Measurements from ENCODE around the gene EHMT1. TPM values are rescaled to one million over a fixed set of nuclear protein-coding genes. Genes with fewer than 3 reads are reported as not detected.

EHMT1 gene
- polyA plus RNA-seq, 3 donors = 19.7 to 42.1 (median 40.3) TPM

DNA sequence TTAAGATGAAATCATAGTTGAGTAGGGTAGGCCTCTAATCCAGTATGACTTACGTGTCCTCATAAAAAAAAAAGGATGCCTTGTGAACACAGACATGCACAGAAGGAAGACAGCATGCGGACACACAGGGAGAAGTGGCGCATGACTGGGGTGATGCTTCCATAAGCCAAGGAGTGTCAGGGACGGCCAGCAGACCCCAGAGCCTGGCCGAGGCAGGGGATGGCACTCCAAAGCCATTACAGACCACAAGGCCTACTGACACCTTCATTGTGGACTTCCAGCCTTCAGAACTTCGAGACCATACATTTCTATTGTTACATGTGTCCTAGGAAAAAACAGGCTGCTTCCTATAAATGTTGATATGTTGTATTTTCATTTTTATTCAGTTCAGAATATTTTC lies 19.9 kb downstream of the EHMT1 start:
- H3K27ac ChIP-seq (ENCODE audit: low read depth, low read length) = no peak overlapping the region
- WGBS, 3 donors = 85 to 98% (median 89%) methylated on average over 6 of the region's 6 CpGs

DNA sequence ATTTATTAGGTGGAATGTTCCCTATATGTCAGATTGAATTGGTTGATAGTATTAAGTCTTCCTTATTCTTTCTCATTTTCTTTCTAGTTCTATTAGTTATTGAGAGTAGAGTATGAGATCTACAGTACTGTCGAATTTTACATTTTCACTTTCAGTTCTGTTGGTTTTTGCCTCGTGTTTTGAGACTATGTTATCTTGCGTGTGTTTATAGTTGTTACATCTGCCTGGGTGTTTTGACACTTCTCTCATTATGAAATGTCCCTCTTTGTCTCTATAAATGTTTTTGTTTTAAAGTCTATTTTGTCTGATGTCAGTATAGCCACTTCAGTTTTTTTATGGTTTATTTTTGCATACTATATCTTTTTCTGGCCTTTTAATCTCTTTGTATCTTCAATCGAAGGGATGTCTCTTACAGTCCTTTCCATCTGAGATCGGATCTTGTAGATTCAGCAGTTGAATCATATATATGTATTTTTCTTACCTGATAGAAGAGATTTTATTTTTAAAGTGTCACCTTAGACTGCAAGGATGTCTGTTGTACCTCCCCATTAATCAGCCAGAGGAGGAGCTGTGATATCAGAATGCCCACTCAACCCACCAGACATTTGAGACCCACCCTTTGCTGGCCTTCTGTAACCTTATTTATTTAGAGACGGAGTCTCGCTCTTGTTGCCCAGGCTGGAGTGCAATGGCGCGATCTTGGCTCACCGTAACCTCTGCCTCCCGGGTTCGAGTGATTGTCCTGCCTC lies 20.7 kb downstream of the EHMT1 start:
- H3K27ac ChIP-seq (ENCODE audit: low read depth, low read length) = no peak overlapping the region
- 62 to 83% (median 66%) methylated on average over 12 of the region's 12 CpGs for WGBS, 3 donors

DNA sequence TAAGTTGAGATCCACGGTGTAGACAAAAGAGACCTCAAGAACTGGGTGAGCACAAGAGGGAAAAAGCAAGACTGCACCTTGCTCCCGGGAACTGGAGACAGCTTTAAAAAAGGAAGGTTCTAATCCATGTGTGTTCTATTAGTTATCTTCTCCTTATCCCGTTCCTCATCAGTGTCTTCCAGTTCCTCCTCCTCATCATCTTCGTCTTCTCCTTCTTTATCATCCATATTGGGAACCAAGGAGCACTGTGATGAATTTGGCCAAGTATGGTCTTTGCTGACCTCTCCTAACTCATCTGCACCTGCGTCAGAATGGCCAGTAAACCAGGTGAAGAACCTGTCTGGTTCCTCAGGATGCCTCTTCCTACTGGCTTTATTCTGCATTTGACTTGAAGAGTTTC lies 22.1 kb downstream of the EHMT1 start:
- 90 to 99% (median 96%) methylated on average over 5 of the region's 5 CpGs for WGBS, 3 donors
- H3K27ac ChIP-seq (ENCODE audit: low read depth, low read length) = no peak overlapping the region

DNA sequence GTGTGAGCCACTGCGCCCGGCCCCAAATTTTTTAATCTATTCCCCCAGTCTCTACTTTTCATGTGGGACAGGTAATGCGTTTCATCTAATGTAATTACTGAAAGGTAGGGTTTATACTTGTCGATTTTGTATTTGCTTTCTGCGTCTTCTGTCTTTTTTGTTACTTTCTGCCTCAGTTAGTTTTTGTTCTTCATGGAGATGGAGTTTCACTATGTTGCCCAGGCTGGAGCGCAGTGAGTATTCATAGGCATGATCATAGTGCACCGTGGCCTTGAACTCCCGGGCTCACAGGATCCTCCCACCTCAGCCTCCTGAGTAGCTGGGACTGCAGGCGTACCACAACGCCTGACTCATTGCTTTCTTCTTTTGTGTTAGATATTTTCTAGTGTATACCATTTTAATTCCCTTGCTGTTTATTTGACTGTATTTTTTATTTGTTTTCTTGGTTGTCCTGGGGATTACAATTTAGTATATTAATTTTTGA lies 23.4 kb downstream of the EHMT1 start:
- WGBS, 3 donors = 93 to 97% (median 95%) methylated on average over 10 of the region's 10 CpGs
- no peak overlapping the region for H3K27ac ChIP-seq (ENCODE audit: low read depth, low read length)

DNA sequence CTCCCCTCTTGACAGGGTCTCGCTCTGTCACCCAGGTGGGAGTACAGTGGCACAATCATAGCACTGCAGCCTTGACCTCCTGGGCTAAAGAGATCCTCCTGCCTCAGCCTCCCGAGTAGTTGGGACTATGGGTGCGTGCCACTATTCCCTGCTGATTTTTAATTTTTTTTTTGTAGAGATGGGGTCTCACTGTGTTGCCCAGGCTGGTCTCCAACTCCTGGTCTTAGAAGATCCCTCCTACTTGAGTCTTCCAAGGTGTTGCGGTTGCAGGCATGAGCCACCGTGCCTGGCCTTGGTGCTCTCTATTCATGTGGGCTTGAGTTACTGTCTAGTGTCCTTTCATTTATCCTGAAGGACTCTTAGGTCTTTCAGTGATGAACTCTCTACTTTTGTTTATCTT lies 24.1 kb downstream of the EHMT1 start:
- WGBS, 3 donors = 96 to 99% (median 97%) methylated on average over 5 of the region's 5 CpGs
- no peak overlapping the region for H3K27ac ChIP-seq (ENCODE audit: low read depth, low read length)

DNA sequence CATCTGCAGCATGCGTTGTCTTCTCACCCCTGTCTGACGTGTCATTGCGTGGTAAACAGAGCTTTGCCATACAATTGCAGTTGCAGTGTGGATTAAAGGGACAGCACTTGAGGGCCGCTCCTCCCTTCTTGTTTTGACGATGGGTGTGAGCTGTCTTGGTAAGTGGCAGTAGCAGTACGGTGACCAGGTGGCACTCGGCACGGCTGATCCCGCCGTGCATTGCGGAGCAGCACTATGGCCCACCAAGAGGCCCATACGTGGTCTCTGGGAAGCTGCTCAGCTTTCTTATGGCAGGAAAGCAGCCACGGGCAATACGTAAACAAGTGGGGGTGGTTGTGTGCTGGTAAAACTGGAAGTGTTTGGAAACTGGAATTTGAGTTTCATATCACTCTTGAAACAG lies 25.1 kb downstream of the EHMT1 start:
- no peak overlapping the region for H3K27ac ChIP-seq (ENCODE audit: low read depth, low read length)
- WGBS, 3 donors = 87 to 95% (median 92%) methylated on average over 14 of the region's 14 CpGs

DNA sequence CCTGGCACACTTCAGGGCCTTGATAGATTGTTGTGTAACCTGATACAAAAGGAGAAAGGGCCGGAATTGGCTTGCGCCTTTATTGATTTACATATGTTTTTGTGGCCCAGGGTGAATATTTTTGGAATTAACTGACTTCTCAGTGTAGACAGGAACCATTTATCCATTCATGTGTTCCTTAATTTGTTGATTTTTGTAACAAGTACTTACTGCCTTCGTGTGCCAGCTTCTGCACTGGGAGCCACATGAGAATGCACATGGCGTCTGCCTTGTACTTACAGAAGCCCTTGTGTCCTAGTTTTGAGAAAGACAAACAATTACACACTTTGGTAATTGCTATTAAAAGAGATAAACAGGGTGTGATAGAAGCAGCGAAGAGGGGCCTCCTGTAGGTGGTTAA lies 26.4 kb downstream of the EHMT1 start:
- 74 to 95% (median 95%) methylated on average over 5 of the region's 5 CpGs for WGBS, 3 donors

DNA sequence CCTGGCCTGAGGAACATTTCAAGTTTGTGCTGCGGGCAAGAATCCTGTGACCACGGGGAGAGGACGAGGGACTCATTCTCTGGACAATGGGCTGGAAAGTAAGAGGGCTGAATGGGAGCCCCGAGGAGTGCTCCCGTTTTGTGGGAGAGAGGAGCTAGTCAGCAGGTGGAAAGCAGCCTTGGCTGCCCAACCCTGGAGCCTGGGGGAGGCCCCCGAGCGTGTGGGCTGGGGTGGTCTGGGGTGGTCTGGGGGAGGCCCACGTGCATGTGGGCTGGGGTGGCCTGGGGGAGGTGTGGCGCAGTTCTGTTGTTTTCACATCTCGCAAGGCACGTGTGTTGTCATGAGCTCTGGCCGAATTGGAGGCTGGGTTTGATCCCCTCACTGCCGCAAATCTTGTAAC lies 27.5 kb downstream of the EHMT1 start:
- no peak overlapping the region for H3K27ac ChIP-seq (ENCODE audit: low read depth, low read length)
- WGBS, 3 donors = 84 to 89% (median 88%) methylated on average over 13 of the region's 13 CpGs

More for the DNA sequence above, 26.4 kb downstream of the EHMT1 start:
- H3K27ac ChIP-seq (ENCODE audit: low read depth, low read length) = no peak overlapping the region

DNA sequence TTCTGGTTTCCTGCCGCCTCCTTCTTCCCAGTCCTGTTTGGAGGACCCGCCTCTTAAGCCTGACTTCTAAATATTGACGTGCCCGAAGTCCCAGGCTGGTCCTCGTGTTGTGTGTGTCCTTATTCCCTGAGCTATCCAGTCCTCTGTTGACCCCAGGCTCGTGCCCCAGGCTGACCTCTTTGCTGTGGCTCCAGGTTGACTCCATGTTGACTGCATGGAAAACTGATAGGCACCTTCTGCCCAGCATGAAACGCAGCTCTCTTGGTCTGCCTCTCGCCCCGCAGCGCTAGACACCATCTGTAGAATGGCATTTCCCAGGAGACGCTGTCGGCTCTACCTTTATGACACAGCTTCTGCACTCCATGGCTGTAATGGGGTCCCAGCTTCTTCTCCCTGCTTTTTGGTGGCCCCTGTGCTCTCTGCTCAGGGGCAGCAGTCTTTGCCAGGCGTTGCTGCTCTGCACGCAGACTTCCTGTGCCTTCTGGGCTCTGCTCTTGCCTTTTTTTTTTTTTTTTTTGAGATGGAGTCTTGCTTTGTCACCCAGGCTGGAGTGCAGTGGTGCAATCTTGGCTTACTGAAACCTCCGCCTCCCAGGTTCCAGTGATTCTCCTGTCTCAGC lies 28.4 kb downstream of the EHMT1 start:
- no peak overlapping the region for H3K27ac ChIP-seq (ENCODE audit: low read depth, low read length)
- 52 to 80% (median 63%) methylated on average over 15 of the region's 15 CpGs for WGBS, 3 donors

DNA sequence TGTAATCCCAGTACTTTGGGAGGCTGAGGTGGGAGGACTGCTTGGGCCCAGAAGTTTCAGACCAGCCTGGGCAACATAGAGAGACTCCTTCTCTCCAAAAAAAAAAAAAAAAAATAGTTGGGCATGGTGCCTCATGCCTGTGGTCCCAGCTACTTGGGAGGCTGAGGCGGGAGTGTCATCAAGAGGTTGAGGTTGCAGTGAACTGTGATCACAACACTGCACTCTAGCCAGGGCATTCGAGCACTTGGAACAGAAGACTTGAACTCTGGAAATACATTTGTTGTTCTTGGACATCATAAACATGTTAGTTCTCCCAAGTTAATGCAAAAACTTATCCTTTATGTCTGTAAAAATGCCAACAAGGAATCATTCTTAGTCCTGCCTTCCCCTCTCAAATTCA lies 29.6 kb downstream of the EHMT1 start:
- H3K27ac ChIP-seq (ENCODE audit: low read depth, low read length) = no peak overlapping the region
- 84 to 97% (median 85%) methylated on average over 2 of the region's 2 CpGs for WGBS, 3 donors

DNA sequence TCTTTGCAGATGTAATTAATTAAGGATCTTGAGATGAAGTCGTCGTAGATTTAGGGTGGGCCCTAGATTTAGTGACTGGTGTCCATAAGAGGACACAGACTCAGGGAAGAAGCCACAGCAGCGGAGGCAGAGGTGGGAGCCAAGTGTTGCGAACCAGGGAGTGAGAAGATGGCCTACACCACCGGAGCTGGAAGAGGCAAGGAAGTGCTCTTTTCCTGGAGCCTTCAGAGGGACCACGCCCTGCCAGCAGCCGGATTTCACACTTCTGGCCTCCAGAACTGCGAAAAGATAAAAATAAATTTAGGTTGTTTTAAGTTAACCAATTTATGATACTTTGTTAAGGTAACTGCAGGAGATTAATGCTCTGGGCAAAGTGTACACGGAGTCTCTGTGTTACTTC lies 30.7 kb downstream of the EHMT1 start:
- H3K27ac ChIP-seq (ENCODE audit: low read depth, low read length) = no peak overlapping the region
- WGBS, 3 donors = 63 to 90% (median 76%) methylated on average over 9 of the region's 9 CpGs

DNA sequence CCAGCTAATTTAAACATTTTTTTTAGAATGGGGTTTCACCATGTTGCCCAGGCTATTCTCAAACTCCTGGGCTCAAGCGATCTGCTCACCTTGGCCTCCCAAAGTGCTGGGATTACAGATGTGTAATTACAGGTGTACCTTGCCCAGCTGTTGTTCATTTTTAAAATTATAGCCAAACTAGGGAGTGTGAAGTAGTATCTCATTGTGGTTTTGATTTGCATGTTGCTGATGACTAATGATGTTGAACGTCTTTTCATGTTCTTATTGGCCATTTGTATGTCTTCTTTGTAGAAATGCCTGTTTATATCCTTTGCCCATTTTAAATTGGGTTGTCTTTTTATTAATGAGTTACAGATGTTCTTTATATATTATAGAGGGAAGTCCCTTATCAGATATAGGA lies 31.5 kb downstream of the EHMT1 start:
- WGBS, 3 donors = 89 to 92% (median 92%) methylated on average over 2 of the region's 2 CpGs
- H3K27ac ChIP-seq (ENCODE audit: low read depth, low read length) = no peak overlapping the region

DNA sequence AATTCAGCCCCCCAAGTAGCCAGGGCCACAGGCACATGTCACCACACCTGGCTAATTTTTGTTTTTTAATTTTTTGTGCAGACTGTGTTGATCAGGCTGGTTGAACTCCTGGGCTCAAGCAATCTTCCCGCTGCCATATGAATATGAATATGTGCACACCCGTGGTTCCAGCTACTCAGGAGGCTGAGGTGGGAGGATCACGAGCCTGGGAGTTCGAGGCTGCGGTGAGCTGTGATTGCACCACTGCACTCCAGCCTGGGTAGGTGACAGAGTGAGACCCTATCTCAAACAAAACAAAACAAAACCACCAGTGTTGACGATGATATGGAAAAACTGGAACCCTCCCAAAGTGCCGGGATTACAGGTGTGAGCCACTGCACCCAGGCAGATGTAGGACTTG lies 32.0 kb downstream of the EHMT1 start:
- WGBS, 3 donors = 87 to 95% (median 94%) methylated on average over 7 of the region's 7 CpGs
- no peak overlapping the region for H3K27ac ChIP-seq (ENCODE audit: low read depth, low read length)

DNA sequence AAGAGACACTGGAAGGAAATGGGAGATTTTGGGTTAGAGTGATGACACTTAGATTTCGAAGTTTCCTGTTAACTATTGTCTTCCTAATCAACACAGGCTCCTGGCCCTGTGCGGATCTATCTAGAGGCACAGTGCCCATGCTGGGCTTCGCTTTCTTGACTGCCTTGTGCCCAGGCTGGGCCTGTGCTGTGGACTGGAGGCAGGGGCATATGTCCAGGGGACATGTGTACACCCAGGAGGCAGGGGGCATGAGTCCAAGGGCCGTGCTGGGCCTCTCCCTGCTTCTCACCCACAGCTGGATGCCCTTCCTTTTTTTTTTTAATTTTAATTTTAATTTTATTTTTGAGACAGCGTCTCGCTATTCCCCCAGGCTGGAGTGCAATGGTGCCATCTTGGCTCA lies 37.6 kb downstream of the EHMT1 start:
- WGBS, 3 donors = 88 to 99% (median 92%) methylated on average over 6 of the region's 6 CpGs
- no peak overlapping the region for H3K27ac ChIP-seq (ENCODE audit: low read depth, low read length)

DNA sequence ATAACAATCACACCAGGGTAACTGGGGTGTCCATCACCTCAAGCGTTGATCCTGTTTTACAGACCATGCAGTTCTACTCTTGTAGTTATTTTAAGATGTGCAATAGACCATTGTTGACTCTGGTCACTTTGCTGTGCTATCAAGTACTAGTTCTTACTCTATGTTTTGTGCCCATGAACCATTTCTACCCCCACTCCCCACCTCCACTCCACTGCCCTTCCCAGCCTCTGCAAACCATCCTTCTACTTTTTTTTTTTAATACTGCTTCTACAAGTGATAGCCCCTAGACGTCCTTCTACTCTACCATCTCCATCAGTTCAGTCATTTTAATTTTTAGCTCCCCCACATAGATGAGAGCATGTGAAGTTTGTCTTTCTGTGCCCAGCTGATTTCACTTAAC lies 38.8 kb downstream of the EHMT1 start:
- no peak overlapping the region for H3K27ac ChIP-seq (ENCODE audit: low read depth, low read length)
- 82 to 88% (median 85%) methylated on average over 2 of the region's 2 CpGs for WGBS, 3 donors

DNA sequence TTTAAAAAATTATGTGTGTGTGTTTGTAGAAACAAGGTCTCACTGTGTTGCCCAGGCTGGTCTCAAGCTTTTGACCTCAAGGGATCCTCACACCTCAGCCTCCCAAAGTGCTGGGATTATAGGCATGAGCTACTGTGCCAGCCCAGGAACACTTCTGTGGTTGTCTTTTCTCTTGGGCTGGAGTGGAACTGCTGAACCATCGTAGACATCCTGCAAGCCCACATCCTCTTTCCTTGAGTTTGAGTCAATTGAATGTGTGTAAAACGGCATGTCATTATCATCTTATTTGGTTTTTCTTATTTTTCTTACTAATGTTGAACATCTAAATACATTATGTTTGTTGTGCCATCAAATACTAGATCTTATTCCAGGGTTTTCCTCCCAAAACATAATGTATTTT lies 40.0 kb downstream of the EHMT1 start:
- WGBS, 3 donors = 51 to 78% (median 62%) methylated on average over 2 of the region's 2 CpGs
- no peak overlapping the region for H3K27ac ChIP-seq (ENCODE audit: low read depth, low read length)

DNA sequence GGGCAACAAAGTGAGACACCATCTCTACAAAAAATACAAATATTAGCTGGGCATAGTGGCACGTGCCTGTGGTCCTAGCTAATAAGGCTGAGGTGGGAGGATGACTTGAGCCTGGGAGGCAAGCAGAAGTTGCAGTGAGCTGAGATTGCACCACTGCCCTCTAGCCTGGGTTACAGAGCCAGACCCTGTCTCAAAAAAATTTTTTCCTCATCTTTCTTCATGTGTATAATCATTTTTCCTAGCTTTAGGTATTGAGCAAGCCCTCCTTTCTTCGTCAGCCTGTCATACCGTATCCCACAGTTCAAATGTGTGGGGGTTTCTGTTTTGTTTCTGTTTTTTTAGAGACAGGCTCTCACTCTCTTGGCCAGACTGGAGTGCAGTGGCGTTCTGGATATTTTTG lies 41.3 kb downstream of the EHMT1 start:
- 37 to 76% (median 49%) methylated on average over 4 of the region's 4 CpGs for WGBS, 3 donors
- H3K27ac ChIP-seq (ENCODE audit: low read depth, low read length) = no peak overlapping the region

DNA sequence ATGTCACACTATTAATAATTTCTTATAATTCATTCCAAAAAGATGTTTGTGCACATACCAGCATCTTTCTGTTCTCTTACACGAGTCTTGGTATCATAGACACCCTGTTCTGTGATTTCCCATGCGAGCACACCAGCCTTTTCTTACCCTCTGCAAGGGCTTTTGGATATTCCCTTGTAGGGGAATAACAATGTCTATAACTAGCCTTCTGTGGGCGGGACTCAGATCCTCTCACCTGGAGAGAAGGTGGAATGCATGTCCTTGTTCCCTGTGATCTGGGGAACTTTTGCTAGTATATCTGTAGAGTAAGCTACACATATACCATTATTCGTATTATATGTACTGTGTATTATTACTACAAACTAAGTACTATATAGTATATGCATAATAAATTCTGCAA lies 44.8 kb downstream of the EHMT1 start:
- 94 to 97% (median 95%) methylated on average over 4 of the region's 4 CpGs for WGBS, 3 donors
- no peak overlapping the region for H3K27ac ChIP-seq (ENCODE audit: low read depth, low read length)

DNA sequence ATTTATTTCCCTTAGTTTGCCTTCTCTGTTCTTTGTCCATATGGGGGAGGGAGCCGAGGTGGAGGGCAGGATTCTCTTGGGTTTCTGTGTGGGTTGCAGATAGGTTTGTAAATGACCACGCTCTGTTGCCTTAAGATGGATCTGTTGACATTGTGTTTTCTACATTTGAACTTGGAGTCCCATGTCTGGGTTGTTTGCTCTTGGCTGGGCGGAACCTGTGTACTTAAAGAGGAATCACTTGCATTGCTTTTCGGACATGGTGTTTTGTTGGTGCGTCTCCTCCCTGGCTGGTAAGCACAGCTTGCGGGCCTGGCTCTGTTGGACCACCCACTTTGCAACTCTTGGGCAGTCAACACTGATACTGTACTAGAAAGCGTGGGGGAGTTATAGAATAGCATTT lies 45.9 kb downstream of the EHMT1 start:
- 52 to 79% (median 75%) methylated on average over 7 of the region's 7 CpGs for WGBS, 3 donors
- H3K27ac ChIP-seq (ENCODE audit: low read depth, low read length) = no peak overlapping the region

DNA sequence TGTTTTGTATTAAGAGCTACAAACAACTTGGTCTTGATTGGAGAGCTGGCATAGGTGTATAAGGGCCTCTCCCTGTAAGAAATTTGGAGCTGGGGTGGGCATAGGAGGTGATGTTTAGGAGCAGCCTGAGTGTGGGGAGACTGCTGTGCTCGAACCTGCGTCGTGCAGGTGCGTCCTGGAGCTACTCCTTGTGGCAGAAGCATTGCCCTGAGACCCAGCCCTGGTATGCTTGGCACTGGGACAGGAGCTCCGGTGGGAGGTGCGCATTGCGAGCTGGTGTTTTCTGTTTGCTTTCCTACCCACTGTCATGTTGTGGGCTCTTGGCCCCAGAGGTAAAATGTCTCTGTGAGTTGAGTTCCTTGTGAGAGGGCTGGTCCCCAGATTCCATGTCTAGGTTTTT lies 46.4 kb downstream of the EHMT1 start:
- 88 to 98% (median 95%) methylated on average over 7 of the region's 7 CpGs for WGBS, 3 donors
- H3K27ac ChIP-seq (ENCODE audit: low read depth, low read length) = no peak overlapping the region
